ENCODE data around the gene GID8. TPM values are rescaled to one million over a fixed set of nuclear protein-coding genes. Genes with fewer than 3 reads are reported as not detected.
A peak's percentile ranks its signal among the peaks of the same experiment; 100 is the strongest.

GID8 gene
- total and polyA plus RNA-seq, 4 donors = 10.2 to 23.6 (median 14.6) TPM

DNA sequence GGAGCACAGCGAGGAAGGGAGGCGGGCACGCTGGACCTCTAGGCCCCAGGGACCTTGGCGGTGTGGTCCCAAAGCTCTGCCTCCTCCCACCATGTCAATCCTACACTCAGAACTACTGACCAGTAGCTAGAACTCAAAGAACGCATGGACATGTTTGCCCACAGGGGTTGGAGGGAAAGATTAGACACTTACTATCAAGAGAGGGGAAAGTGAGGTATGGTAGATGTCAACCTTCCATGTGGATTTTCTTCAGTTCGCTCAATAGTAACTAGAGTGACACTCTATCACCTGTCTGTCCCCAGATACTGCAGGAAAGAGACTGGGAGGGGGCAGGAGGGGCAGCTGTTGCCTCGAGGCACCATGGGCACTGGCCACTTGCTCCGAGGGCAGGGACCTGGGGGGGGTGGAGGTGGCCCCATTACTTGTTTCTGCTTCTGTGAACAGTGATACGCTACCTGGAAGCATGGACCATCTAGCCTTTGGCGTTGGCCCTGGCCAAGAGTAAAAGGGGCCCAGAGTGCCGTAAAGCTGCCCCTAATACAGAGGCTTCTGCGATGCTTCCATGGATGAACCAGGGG, 10.7 kb upstream of the GID8 start:
- Histone ChIP-seq H3K9ac (ENCODE audit: low read depth in 1 of 2, low read length in 2 of 2) (no peak overlapping the region), H3K27me3 (ENCODE audit: control insufficient read depth in 4 of 4, insufficient read depth in 4 of 4, low read length in 3 of 4) (no peaks in the 10 kb centered on the region), H3K36me3 (ENCODE audit: control insufficient read depth in 4 of 4, insufficient read depth in 3 of 4, low read depth in 1 of 4, low read length in 3 of 4) (no peaks in the 10 kb centered on the region), H3K27ac (ENCODE audit: low read depth in 1 of 2, low read length in 2 of 2) (peak overlapping the region in 1 of 2 donors; percentile 98), H3K9me3 (ENCODE audit: control insufficient read depth in 4 of 4, low read length in 3 of 4) (no peaks in the 10 kb centered on the region), H3K4me1 (ENCODE audit: control insufficient read depth in 4 of 4, insufficient read depth in 4 of 4, low read length in 3 of 4) (peaks cover 26 to 71% (median 60%) of the 10 kb centered on the region in 4 donors), H3K4me3 (ENCODE audit: low read depth in 1 of 3, low read length in 3 of 3) (peak overlapping the region in 1 of 3 donors; percentile 92)
- no peak for DNase-seq (ENCODE audit: low spot score)
- WGBS = 85% methylated on average over 12 of the region's 12 CpGs
- TF ChIP-seq, protein P1, sequence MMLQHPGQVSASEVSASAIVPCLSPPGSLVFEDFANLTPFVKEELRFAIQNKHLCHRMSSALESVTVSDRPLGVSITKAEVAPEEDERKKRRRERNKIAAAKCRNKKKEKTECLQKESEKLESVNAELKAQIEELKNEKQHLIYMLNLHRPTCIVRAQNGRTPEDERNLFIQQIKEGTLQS (IDR thresholded peaks at IDR 0.05) = no peak

DNA sequence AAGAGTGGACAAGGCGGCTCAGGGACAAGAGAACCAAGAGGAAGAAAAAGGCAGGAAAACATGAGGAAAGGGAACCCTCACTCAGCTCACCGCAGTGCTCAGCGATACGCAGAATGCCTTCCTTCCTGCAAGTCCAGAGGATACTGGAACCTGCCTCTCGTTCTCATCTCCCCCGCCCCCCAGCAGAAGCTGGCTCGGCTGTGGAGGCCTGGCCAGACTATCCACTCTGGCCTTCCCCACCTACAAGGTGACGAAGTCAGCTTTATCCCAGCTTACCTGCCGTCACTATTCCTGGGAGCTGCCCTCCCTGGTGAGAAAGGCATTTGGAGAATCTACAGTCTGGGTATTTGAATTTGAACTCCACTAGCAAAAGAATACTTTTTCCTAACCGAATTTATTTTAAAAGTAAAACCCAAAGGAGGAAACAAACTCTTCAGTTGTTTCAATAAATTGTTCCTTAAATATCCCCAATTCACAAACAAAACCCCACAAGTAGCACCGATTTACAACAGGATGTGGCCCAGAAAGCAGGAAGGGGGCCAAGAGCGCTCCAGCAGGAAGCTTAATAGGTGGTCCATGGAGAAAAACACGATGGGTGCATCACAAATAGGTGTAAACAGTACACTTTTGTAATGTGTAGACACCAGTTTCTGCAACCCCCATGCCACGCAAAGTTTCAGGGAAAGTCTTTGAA, 9.6 kb upstream of the GID8 start:
- H3K36me3 ChIP-seq (ENCODE audit: control insufficient read depth in 4 of 4, insufficient read depth in 3 of 4, low read depth in 1 of 4, low read length in 3 of 4) = no peaks in the 10 kb centered on the region
- H3K4me1 ChIP-seq (ENCODE audit: control insufficient read depth in 4 of 4, insufficient read depth in 4 of 4, low read length in 3 of 4) = peaks cover 18 to 61% (median 52%) of the 10 kb centered on the region in 4 donors
- no peaks in the 10 kb centered on the region for H3K9me3 ChIP-seq (ENCODE audit: control insufficient read depth in 4 of 4, low read length in 3 of 4)
- H3K9ac ChIP-seq (ENCODE audit: low read depth in 1 of 2, low read length in 2 of 2) = peak overlapping the region; percentile 1 to 97
- peak overlapping the region; percentile 82 to 83 for H3K27ac ChIP-seq (ENCODE audit: low read depth in 1 of 2, low read length in 2 of 2)
- peak overlapping the region; percentile 56 to 78 (median 69) for H3K4me3 ChIP-seq (ENCODE audit: low read depth in 1 of 3, low read length in 3 of 3)
- no peak for DNase-seq (ENCODE audit: low spot score)
- H3K27me3 ChIP-seq (ENCODE audit: control insufficient read depth in 4 of 4, insufficient read depth in 4 of 4, low read length in 3 of 4) = no peaks in the 10 kb centered on the region
- TF ChIP-seq, protein P2, sequence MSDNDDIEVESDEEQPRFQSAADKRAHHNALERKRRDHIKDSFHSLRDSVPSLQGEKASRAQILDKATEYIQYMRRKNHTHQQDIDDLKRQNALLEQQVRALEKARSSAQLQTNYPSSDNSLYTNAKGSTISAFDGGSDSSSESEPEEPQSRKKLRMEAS (IDR thresholded peaks at IDR 0.05) = no peak
- TF ChIP-seq HNF4A (conservative IDR thresholded peaks at IDR 0.05) = no peak
- no peak for TF ChIP-seq SP1 (IDR thresholded peaks at IDR 0.05)
- TF ChIP-seq RXRA (IDR thresholded peaks at IDR 0.05) = no peak
- TF ChIP-seq, protein P1 (IDR thresholded peaks at IDR 0.05) = no peak
- TF ChIP-seq NR2F2 (IDR thresholded peaks at IDR 0.05) = no peak
- no peak for TF ChIP-seq CTCF (IDR thresholded peaks at IDR 0.05; ENCODE audit: low read depth, low read length, missing input control)
- no peak for TF ChIP-seq FOXA1 (IDR thresholded peaks at IDR 0.05)
- TF ChIP-seq YY1 (IDR thresholded peaks at IDR 0.05) = no peak
- WGBS = 43% methylated on average over 14 of the region's 14 CpGs

DNA sequence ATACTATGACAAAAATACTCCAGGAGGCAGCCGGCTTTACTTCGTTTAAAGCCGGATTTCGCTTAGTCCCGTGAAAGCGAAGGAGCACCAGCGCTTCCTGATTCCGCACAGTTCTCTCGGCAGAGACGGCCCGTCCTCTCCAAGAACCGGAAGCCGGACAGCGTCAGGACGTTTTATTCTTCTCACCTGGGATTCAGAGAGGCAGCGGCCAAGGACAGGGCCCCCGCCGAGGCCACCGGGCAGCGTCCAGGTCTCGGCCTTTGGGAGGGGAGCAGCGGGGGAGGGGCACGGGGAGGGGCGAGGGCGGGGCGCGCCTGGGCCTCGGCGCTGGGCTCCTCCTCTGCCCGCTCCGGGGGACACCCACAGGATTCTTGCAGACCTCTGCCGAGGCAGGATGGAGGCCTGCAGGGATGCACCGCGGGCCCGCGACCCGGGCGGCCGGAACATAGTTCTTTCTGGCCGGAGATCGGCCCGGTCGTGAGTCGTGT, 8.9 kb upstream of the GID8 start:
- peak overlapping the region; percentile 82 to 83 for H3K27ac ChIP-seq (ENCODE audit: low read depth in 1 of 2, low read length in 2 of 2)
- peak; percentile 89 for DNase-seq (ENCODE audit: low spot score)
- peak overlapping the region; percentile 1 to 97 for H3K9ac ChIP-seq (ENCODE audit: low read depth in 1 of 2, low read length in 2 of 2)
- no peaks in the 10 kb centered on the region for H3K36me3 ChIP-seq (ENCODE audit: control insufficient read depth in 4 of 4, insufficient read depth in 3 of 4, low read depth in 1 of 4, low read length in 3 of 4)
- under 1% methylated on average over 44 of the region's 44 CpGs for WGBS
- H3K4me1 ChIP-seq (ENCODE audit: control insufficient read depth in 4 of 4, insufficient read depth in 4 of 4, low read length in 3 of 4) = peaks cover 18 to 57% (median 47%) of the 10 kb centered on the region in 4 donors
- H3K4me3 ChIP-seq (ENCODE audit: low read depth in 1 of 3, low read length in 3 of 3) = peak overlapping the region; percentile 56 to 78 (median 69)
- no peaks in the 10 kb centered on the region for H3K9me3 ChIP-seq (ENCODE audit: control insufficient read depth in 4 of 4, low read length in 3 of 4)
- H3K27me3 ChIP-seq (ENCODE audit: control insufficient read depth in 4 of 4, insufficient read depth in 4 of 4, low read length in 3 of 4) = no peaks in the 10 kb centered on the region
- TF ChIP-seq EGR1 (IDR thresholded peaks at IDR 0.05; ENCODE audit: low read depth in 2 of 2) (no peak), NR2F2 (IDR thresholded peaks at IDR 0.05) (no peak), YY1 (IDR thresholded peaks at IDR 0.05) (peak; percentile 31), FOXA1 (IDR thresholded peaks at IDR 0.05) (no peak), HNF4A (conservative IDR thresholded peaks at IDR 0.05) (peak; percentile 33 to 50), JUND (IDR thresholded peaks at IDR 0.05) (no peak), GABPA (IDR thresholded peaks at IDR 0.05 in 1 of 2, conservative IDR thresholded peaks at IDR 0.05 in 1 of 2) (peak in 1 of 2 donors; percentile 68), CTCF (IDR thresholded peaks at IDR 0.05; ENCODE audit: low read depth, low read length, missing input control) (no peak), REST (IDR thresholded peaks at IDR 0.05) (peak; percentile 60), RAD21 (IDR thresholded peaks at IDR 0.05) (peak in 1 of 2 donors; percentile 35), TAF1 (conservative IDR thresholded peaks at IDR 0.05) (peak; percentile 67)
- TF ChIP-seq, protein P1 (IDR thresholded peaks at IDR 0.05) = no peak
- TF ChIP-seq, protein P2 (IDR thresholded peaks at IDR 0.05) = no peak

Data from liver (tissue), 9 donors.